Keratinocyte (primary cell): ENCODE measurements around the gene ASF1A.

ENCODE experiments used
- EZH2 ChIP-seq: IDR thresholded peaks from one replicate; pipeline ENCODE4 v1.6.1; 2012; ENCODE audit warnings: inconsistent platforms, mild to moderate bottlenecking, low read length, moderate library complexity
- TF ChIP-seq, protein P1 (sequence below), 3 experiments: IDR thresholded peaks in 1 of 3; conservative IDR thresholded peaks in 1 of 3; optimal IDR thresholded peaks in 1 of 3; 2 replicates in 2 of 3; 3 replicates in 1 of 3; pipeline versions ENCODE3 to v1.5.1; 2011; ENCODE audit warnings: low read length in 3 of 3, mild to moderate bottlenecking in 3 of 3, moderate library complexity in 2 of 3, control low read depth in 1 of 3, inconsistent platforms in 1 of 3; ENCODE audit not compliant: insufficient read depth in 2 of 3; ENCODE audit errors: extremely low read depth in 1 of 3

DNA sequence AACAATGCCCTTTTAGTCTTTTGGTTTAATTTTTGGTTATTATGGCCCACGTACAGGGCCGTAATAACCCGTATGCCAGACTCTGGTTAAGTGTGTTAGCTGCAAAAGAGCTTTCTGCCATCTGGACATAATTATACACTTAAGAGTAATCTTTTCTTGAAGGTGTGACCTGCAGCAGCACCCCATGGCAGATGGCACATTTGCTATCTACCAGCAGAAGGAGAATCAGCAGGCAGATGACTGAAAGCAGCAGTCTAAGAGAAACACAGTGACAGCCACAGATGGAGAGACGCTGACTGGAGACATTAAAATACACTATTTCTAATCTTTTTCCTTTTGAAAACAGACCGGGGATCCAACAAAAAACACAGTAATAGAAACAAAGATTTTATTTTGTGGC is 18.7 kb downstream of the ASF1A start:
- TF ChIP-seq, protein P1, sequence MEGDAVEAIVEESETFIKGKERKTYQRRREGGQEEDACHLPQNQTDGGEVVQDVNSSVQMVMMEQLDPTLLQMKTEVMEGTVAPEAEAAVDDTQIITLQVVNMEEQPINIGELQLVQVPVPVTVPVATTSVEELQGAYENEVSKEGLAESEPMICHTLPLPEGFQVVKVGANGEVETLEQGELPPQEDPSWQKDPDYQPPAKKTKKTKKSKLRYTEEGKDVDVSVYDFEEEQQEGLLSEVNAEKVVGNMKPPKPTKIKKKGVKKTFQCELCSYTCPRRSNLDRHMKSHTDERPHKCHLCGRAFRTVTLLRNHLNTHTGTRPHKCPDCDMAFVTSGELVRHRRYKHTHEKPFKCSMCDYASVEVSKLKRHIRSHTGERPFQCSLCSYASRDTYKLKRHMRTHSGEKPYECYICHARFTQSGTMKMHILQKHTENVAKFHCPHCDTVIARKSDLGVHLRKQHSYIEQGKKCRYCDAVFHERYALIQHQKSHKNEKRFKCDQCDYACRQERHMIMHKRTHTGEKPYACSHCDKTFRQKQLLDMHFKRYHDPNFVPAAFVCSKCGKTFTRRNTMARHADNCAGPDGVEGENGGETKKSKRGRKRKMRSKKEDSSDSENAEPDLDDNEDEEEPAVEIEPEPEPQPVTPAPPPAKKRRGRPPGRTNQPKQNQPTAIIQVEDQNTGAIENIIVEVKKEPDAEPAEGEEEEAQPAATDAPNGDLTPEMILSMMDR (optimal IDR thresholded peaks at IDR 0.05 in 1 of 3, IDR thresholded peaks at IDR 0.05 in 1 of 3, conservative IDR thresholded peaks at IDR 0.05 in 1 of 3; ENCODE audit: extremely low read depth in 1 of 3, insufficient read depth in 2 of 3, low read length in 3 of 3) = no peak
- TF ChIP-seq EZH2 = no peak
